Activated CD8-positive, alpha-beta T cell treated with anti-CD3 and anti-CD28 coated beads, Interleukin-2, amount 10 ng/mL, durations not matched to agents 7 days and 5 days (primary cell): ENCODE data around the gene CD44. TPM values are rescaled to one million over a fixed set of nuclear protein-coding genes. Genes with fewer than 3 reads are reported as not detected.
A peak's percentile ranks its signal among the peaks of the same experiment; 100 is the strongest.

Experiments used
- ATAC-seq: fragments of 150-1000 bp; cut with Tn5 transposase; one replicate; pipeline ENCODE4 v1.10.0; 2021; ENCODE audit warnings: moderate library complexity
- CTCF ChIA-PET: fragments of 350-600 bp; sonication (Branson Sonifier 250); formaldehyde crosslinking; loops from one replicate; lab custom pipeline; 2021; ENCODE audit warnings: antibody characterized with exemption; lab: Charles Lee
- POLR2A ChIA-PET: fragments of 350-600 bp; sonication (Branson Sonifier 250); formaldehyde crosslinking; loops from one replicate; lab custom pipeline; 2021; ENCODE audit warnings: antibody characterized with exemption; lab: Charles Lee
- DNase-seq: peaks from one replicate; pipeline ENCODE4 v3.0.0-alpha.2; 2020
- H3K27ac Mint-ChIP-seq: one replicate; pipeline ENCODE4 v1.8.0; 2021; ENCODE audit warnings: mild to moderate bottlenecking, mixed read lengths
- H3K27me3 Mint-ChIP-seq: one replicate; pipeline ENCODE4 v1.8.0; 2021; ENCODE audit warnings: low read depth, mixed read lengths
- H3K36me3 Mint-ChIP-seq: one replicate; pipeline ENCODE4 v1.8.0; 2021; ENCODE audit warnings: low read depth, mixed read lengths
- H3K4me1 Mint-ChIP-seq: one replicate; pipeline ENCODE4 v1.8.0; 2021; ENCODE audit warnings: low read depth, mixed read lengths
- H3K4me3 Mint-ChIP-seq: one replicate; pipeline ENCODE4 v1.8.0; 2021; ENCODE audit warnings: mild to moderate bottlenecking, mixed read lengths
- H3K9me3 Mint-ChIP-seq: one replicate; pipeline ENCODE4 v1.8.0; 2022; ENCODE audit warnings: mixed read lengths; ENCODE audit not compliant: insufficient read depth
- total RNA-seq, 2 experiments: library from RNA; stranded (reverse); gene quantifications; one replicate each; pipeline ENCODE4 v1.2.3, GENCODE V29; 2021

The CD44 gene
- total RNA-seq, 2 experiments from 2014 or later = 398 to 399 TPM

DNA sequence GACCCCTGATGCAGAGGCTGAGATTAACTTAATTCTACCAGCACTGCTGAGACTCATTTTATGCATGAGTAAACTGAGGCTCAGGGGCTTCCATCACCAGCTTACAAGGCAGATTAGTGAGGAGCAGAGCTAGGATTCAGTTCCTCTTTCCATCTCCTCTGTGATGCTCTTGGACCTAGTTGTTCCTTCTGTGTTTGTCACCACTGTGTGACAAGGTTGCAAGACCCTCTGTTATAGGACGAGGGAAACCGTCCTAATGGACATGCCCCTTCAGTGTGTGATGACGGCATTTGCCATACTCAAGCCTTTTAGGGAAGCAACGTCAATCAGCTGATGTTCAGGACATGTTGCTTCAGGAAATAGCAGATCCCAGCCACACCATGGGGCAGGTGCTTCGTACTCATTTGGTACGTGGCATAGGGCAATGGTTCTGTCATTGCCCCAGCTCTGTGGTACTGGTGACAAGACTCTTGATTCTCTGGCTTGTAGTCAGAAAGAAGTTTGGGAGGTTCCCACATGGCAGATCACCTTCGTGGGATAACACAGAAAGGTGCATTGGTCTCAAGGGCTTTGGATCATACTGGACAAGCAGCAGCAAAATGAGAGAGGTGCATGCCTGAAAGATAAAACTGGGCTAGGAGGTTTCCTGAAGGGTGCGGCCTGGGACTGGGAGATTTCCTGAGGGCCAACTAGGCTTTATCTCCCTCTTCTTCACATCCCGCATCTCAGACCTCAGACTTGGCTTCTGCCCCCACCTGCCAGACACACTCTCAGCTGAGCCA lies 23.9 kb upstream of the CD44 start:
- POLR2A ChIA-PET = no interaction called here
- H3K4me1 Mint-ChIP-seq = peaks cover 29% of the 10 kb centered on the region
- no peak for DNase-seq
- no peaks in the 10 kb centered on the region for H3K9me3 Mint-ChIP-seq
- no peak overlapping the region for H3K27ac Mint-ChIP-seq
- H3K36me3 Mint-ChIP-seq = peaks cover 1% of the 10 kb centered on the region
- no peak for ATAC-seq
- no peak overlapping the region for H3K4me3 Mint-ChIP-seq
- peaks cover 17% of the 10 kb centered on the region for H3K27me3 Mint-ChIP-seq
- CTCF ChIA-PET = interaction anchor here (1.0 kb wide), 1 partner anchor 190 kb away, joined by 3 read pairs; no protein-coding TSS in a partner anchor

GRCh38 chr11:35115688-35116030 lies 23.3 kb upstream of the CD44 start:
- no peak overlapping the region for H3K4me3 Mint-ChIP-seq
- DNase-seq (no peak), ATAC-seq (no peak)
- H3K4me1 Mint-ChIP-seq = peaks cover 23% of the 10 kb centered on the region
- H3K27me3 Mint-ChIP-seq = peaks cover 18% of the 10 kb centered on the region
- ChIA-PET CTCF (interaction anchor here (1.0 kb wide), 1 partner anchor 190 kb away, joined by 3 read pairs; no protein-coding TSS in a partner anchor), POLR2A (no interaction called here)
- peaks cover 1% of the 10 kb centered on the region for H3K36me3 Mint-ChIP-seq
- no peak overlapping the region for H3K27ac Mint-ChIP-seq
- H3K9me3 Mint-ChIP-seq = no peaks in the 10 kb centered on the region

DNA sequence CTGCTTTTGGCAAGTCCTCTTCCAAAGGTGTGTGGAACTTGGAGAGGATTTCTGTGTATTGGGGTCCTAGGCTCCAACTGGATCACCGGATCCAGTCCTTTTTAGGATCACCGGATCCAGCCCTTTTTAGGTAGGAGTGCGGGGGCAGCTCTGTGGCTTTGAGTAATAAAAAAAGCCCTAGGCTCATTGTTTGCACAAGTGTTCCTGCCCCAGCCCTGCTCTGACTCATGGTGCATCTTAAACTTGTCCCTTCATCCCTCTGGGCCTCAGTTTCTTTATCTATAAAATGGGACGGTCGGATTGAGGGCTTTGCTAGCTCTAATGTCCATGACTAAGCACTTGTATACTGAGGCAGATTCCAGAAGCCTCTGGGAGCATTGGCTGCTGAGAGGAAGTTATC lies 22.7 kb upstream of the CD44 start:
- H3K9me3 Mint-ChIP-seq = no peaks in the 10 kb centered on the region
- peaks cover 20% of the 10 kb centered on the region for H3K27me3 Mint-ChIP-seq
- peaks cover 1% of the 10 kb centered on the region for H3K36me3 Mint-ChIP-seq
- H3K4me1 Mint-ChIP-seq = peaks cover 20% of the 10 kb centered on the region
- ATAC-seq (no peak), DNase-seq (no peak)
- H3K27ac Mint-ChIP-seq = no peak overlapping the region
- CTCF ChIA-PET = interaction anchor here (1.2 to 1.4 kb wide), 3 partner anchors 47 to 189 kb away, joined by 3 read pairs; no protein-coding TSS in a partner anchor
- no peak overlapping the region for H3K4me3 Mint-ChIP-seq
- POLR2A ChIA-PET = no interaction called here

- Mint-ChIP-seq H3K27me3 (peaks cover 20% of the 10 kb centered on the region), H3K9me3 (no peaks in the 10 kb centered on the region), H3K4me1 (peaks cover 19% of the 10 kb centered on the region), H3K36me3 (peaks cover 1% of the 10 kb centered on the region), H3K4me3 (no peak overlapping the region), H3K27ac (no peak overlapping the region)
- CTCF ChIA-PET = interaction anchor here (1.0 to 1.4 kb wide), 4 partner anchors 29 to 188 kb away, joined by 3 read pairs; no protein-coding TSS in a partner anchor
- POLR2A ChIA-PET = no interaction called here
- ATAC-seq (no peak), DNase-seq (no peak)
Measured at GRCh38 chr11:35116762-35117640, 22.0 kb upstream of the CD44 start.

GRCh38 chr11:35118906-35119305 lies 20.1 kb upstream of the CD44 start:
- Mint-ChIP-seq H3K9me3 (no peaks in the 10 kb centered on the region), H3K27ac (no peak overlapping the region), H3K4me3 (no peak overlapping the region), H3K36me3 (peaks cover 1% of the 10 kb centered on the region), H3K4me1 (peaks cover 33% of the 10 kb centered on the region), H3K27me3 (peaks cover 17% of the 10 kb centered on the region)
- DNase-seq (no peak), ATAC-seq (no peak)
- CTCF ChIA-PET = interaction anchor here (1.1 kb wide), 1 partner anchor 34 kb away, joined by 3 read pairs; no protein-coding TSS in a partner anchor
- POLR2A ChIA-PET = interaction anchor here (1.1 kb wide), 1 partner anchor 14 kb away, joined by 5 read pairs; no protein-coding TSS in a partner anchor

GRCh38 chr11:35121326-35121865 lies 17.6 kb upstream of the CD44 start:
- POLR2A ChIA-PET = no interaction called here
- Mint-ChIP-seq H3K36me3 (peaks cover 1% of the 10 kb centered on the region), H3K27ac (no peak overlapping the region), H3K4me3 (no peak overlapping the region), H3K27me3 (peaks cover 14% of the 10 kb centered on the region), H3K4me1 (peaks cover 47% of the 10 kb centered on the region), H3K9me3 (no peaks in the 10 kb centered on the region)
- CTCF ChIA-PET = no interaction called here
- no peak for DNase-seq
- ATAC-seq = no peak

GRCh38 chr11:35122308-35122707 lies 16.7 kb upstream of the CD44 start:
- Mint-ChIP-seq H3K4me1 (peaks cover 56% of the 10 kb centered on the region), H3K4me3 (no peak overlapping the region), H3K9me3 (no peaks in the 10 kb centered on the region), H3K27ac (peak overlapping the region; percentile 1), H3K27me3 (peaks cover 14% of the 10 kb centered on the region), H3K36me3 (peaks cover 1% of the 10 kb centered on the region)
- ChIA-PET CTCF (interaction anchor here (0.7 to 1.8 kb wide), 2 partner anchors 184 to 197 kb away, joined by 3 read pairs; no protein-coding TSS in a partner anchor), POLR2A (no interaction called here)
- ATAC-seq (peak; percentile 66), DNase-seq (no peak)

DNA sequence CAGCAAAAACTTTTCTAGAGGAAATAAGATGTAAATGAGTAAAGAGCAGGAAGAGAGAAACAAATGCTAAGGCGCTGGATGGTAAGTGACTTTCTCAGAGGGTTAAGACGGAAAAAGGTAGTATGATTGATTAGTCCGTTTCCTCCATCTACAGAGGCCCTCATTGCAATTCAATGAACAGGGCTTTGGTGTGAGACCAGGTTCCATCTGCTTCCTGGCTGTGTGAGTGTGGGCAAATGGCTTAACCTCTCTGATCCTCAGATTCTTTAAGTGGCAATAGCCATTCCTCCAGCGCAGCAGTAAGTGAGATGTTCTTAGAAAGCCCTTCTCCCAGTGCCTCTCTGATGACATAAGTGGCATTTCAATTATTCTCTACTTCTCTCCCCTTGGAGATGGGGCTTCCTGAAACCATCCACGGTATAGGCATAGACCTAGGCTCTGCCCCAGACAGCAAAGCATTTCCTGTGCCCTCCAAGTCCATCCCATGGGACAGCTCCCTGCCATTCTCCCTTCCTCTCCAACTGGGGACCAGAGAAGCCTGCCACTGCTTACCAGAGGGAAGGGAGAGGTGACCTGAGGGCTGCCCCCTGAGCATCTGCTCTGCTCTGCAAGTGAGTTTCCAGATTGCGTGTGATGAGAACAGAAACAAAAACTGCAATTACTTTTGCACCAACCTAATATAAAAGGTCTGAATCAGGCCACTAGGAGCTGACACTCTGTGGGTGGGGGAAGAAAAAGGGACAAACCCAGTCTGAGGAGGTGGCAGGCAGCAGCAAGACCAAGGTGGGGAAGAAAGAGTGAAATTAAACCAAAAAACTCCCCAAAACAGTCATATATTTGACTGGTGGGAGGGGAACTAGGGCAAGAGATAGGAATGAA lies 12.7 kb upstream of the CD44 start:
- H3K27me3 Mint-ChIP-seq = no peaks in the 10 kb centered on the region
- H3K4me3 Mint-ChIP-seq = no peak overlapping the region
- H3K27ac Mint-ChIP-seq = peak overlapping the region; percentile 54
- ChIA-PET POLR2A (interaction anchor here (0.7 to 1.2 kb wide), 3 partner anchors 9 to 85 kb away, joined by 3 to 4 read pairs (median 3); no protein-coding TSS in a partner anchor), CTCF (interaction anchor here (1.0 to 1.4 kb wide), 4 partner anchors 12 to 179 kb away, joined by 3 to 4 read pairs (median 4); no protein-coding TSS in a partner anchor)
- DNase-seq = no peak
- peak; percentile 55 for ATAC-seq
- H3K4me1 Mint-ChIP-seq = peaks cover 50% of the 10 kb centered on the region
- H3K9me3 Mint-ChIP-seq = no peaks in the 10 kb centered on the region
- no peaks in the 10 kb centered on the region for H3K36me3 Mint-ChIP-seq

DNA sequence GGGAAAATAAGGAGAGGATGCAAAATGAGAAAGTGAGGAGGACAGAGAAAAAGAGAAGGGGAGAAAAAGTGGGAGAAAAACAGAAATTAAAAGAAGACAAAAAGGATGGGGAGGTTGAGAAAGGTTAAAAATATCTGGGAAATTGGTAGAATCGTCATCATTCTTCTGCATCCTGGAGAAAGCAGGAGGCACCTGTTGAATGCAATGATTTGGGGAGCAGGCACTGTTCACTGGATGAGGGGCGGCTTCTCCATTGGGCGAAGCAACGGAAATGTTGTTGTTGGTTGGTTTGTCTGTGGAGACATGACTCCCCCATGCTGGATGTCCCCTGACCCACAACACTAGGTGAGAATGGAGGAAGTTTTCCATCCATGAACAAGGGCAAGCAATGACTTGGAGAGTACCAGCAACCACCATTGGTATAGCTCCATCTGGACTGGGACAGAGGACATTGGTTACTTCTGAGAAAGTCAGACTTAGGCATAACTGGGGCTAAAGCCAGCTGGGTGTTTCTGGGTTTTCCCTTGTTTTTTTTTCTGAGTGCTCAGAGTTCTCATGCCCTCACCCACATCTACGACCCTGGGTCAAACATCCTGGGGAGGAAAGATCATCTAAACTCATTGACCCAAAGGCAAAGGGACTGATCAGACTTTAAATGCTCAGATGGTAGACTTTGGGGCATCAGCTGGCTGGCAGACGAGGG lies 11.9 kb upstream of the CD44 start:
- ChIA-PET POLR2A (interaction anchor here (0.7 to 1.2 kb wide), 2 partner anchors 8 to 86 kb away, joined by 3 to 4 read pairs; no protein-coding TSS in a partner anchor), CTCF (interaction anchor here (1.1 to 1.2 kb wide), 2 partner anchors 83 to 127 kb away, joined by 3 to 4 read pairs; no protein-coding TSS in a partner anchor)
- no peak for ATAC-seq
- Mint-ChIP-seq H3K27ac (no peak overlapping the region), H3K4me1 (peaks cover 51% of the 10 kb centered on the region), H3K36me3 (no peaks in the 10 kb centered on the region), H3K27me3 (no peaks in the 10 kb centered on the region), H3K4me3 (no peak overlapping the region), H3K9me3 (no peaks in the 10 kb centered on the region)
- no peak for DNase-seq

- no peaks in the 10 kb centered on the region for H3K36me3 Mint-ChIP-seq
- H3K4me3 Mint-ChIP-seq = no peak overlapping the region
- CTCF ChIA-PET = no interaction called here
- H3K27ac Mint-ChIP-seq = no peak overlapping the region
- POLR2A ChIA-PET = no interaction called here
- no peaks in the 10 kb centered on the region for H3K9me3 Mint-ChIP-seq
- ATAC-seq = no peak
- no peak for DNase-seq
- H3K27me3 Mint-ChIP-seq = no peaks in the 10 kb centered on the region
- peaks cover 49% of the 10 kb centered on the region for H3K4me1 Mint-ChIP-seq
Measured at GRCh38 chr11:35127619-35128018, 11.4 kb upstream of the CD44 start.
